Activated B cell treated with CpG ODN at 0.5 μM for 24 hours (primary cell): ENCODE results near the gene TMIGD1. TPM values are rescaled to one million over a fixed set of nuclear protein-coding genes. Genes with fewer than 3 reads are reported as not detected.

Experiments used
- ATAC-seq: fragments of 200-7000 bp; cut with Tn5 transposase; one replicate; pipeline ENCODE4 v1.10.0; 2021; ENCODE audit warnings: low read depth, mild to moderate bottlenecking, moderate library complexity
- CTCF ChIA-PET: fragments of 350-600 bp; sonication (Branson Sonifier 250); formaldehyde crosslinking; loops from one replicate; lab custom pipeline; 2021; ENCODE audit warnings: antibody characterized with exemption; lab: Charles Lee
- POLR2A ChIA-PET: fragments of 350-600 bp; sonication (Branson Sonifier 250); formaldehyde crosslinking; loops from one replicate; lab custom pipeline; 2021; ENCODE audit warnings: antibody characterized with exemption; lab: Charles Lee
- DNase-seq: peaks from one replicate; pipeline ENCODE4 v3.0.0; 2022
- H3K27ac Mint-ChIP-seq: one replicate; pipeline ENCODE4 v1.8.0; 2020; ENCODE audit warnings: mixed read lengths
- H3K27me3 Mint-ChIP-seq: one replicate; pipeline ENCODE4 v1.8.0; 2021; ENCODE audit warnings: mixed read lengths
- H3K36me3 Mint-ChIP-seq: one replicate; pipeline ENCODE4 v1.8.0; 2021; ENCODE audit warnings: low read depth, mixed read lengths
- H3K4me1 Mint-ChIP-seq: one replicate; pipeline ENCODE4 v1.8.0; 2021; ENCODE audit warnings: mixed read lengths
- H3K4me3 Mint-ChIP-seq: one replicate; pipeline ENCODE4 v1.8.0; 2020; ENCODE audit warnings: mild to moderate bottlenecking, mixed read lengths
- H3K9me3 Mint-ChIP-seq: one replicate; pipeline ENCODE4 v1.8.0; 2020; ENCODE audit warnings: mixed read lengths
- intact Hi-C: fragments of 100-400 bp; cut with micrococcal nuclease; formaldehyde crosslinking; loops from one replicate; pipeline ENCODE4 v1.15.1; 2024
- total RNA-seq: library from RNA; stranded (reverse); gene quantifications from 2 replicates; pipeline ENCODE4 v1.2.3, GENCODE V29; 2022
- TF ChIP-seq, protein P1 (sequence below): fragments of 200-600 bp; IDR thresholded peaks from one replicate; pipeline ENCODE4 v1.8.0; 2022; ENCODE audit warnings: antibody characterized with exemption, mild to moderate bottlenecking

The TMIGD1 gene
- total RNA-seq, 1 donor from 2014 or later = not detected

DNA sequence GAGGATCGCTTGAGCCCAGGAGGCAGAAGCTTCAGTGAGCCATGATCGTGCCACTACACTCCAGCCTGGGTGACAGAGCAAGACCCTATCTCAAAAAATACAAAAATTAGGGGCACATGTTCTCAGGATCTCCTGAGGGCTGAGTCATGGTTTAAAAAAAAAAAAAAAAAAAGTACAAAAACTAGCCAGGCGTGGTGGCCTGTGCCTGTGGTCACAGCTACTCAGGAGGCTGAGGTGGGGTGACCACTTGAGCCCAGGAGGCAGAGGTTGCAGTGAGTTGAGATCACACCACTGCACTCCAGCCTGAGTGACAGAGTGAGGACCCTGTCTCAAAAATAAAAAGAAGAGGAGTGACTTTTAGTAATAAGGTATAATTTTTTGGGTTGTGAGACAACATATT lies 59.0 kb downstream of the TMIGD1 start:
- Mint-ChIP-seq H3K4me1 (peaks cover 4% of the 10 kb centered on the region), H3K9me3 (no peaks in the 10 kb centered on the region), H3K27me3 (no peaks in the 10 kb centered on the region), H3K4me3 (no peak overlapping the region), H3K36me3 (peaks cover 75% of the 10 kb centered on the region), H3K27ac (no peak overlapping the region)
- TF ChIP-seq, protein P1, sequence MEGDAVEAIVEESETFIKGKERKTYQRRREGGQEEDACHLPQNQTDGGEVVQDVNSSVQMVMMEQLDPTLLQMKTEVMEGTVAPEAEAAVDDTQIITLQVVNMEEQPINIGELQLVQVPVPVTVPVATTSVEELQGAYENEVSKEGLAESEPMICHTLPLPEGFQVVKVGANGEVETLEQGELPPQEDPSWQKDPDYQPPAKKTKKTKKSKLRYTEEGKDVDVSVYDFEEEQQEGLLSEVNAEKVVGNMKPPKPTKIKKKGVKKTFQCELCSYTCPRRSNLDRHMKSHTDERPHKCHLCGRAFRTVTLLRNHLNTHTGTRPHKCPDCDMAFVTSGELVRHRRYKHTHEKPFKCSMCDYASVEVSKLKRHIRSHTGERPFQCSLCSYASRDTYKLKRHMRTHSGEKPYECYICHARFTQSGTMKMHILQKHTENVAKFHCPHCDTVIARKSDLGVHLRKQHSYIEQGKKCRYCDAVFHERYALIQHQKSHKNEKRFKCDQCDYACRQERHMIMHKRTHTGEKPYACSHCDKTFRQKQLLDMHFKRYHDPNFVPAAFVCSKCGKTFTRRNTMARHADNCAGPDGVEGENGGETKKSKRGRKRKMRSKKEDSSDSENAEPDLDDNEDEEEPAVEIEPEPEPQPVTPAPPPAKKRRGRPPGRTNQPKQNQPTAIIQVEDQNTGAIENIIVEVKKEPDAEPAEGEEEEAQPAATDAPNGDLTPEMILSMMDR = no peak
- DNase-seq (no peak), ATAC-seq (no peak)
- POLR2A ChIA-PET = interaction anchor here (0.6 to 0.7 kb wide), 2 partner anchors 84 to 261 kb away, joined by 3 to 5 read pairs; no protein-coding TSS in a partner anchor
- intact Hi-C loops = no loop called here
- CTCF ChIA-PET = no interaction called here

DNA sequence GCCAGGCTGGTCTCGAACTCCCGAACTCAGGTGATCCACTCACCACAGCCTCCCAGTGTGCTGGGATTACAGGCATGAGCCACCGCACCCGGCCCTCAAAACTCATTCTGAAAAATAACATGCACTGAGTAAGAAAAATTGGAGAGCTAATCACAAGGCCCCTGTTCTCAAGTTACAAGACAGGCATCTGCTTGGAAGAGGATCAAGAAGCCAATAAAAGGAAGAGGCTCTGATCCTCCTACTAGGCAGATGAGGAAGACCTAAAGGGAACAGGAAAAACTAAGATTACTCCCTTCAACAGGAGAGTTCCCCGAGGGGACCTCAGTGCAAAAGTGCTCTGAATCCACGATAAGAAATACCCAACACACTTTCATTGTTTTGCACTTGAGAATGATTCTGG lies 60.5 kb downstream of the TMIGD1 start:
- Mint-ChIP-seq H3K36me3 (peaks cover 72% of the 10 kb centered on the region), H3K4me3 (no peak overlapping the region), H3K27me3 (no peaks in the 10 kb centered on the region), H3K27ac (no peak overlapping the region), H3K4me1 (peaks cover 4% of the 10 kb centered on the region), H3K9me3 (no peaks in the 10 kb centered on the region)
- POLR2A ChIA-PET = no interaction called here
- CTCF ChIA-PET = interaction anchor here (1.0 kb wide), 1 partner anchor 63 kb away, joined by 3 read pairs; no protein-coding TSS in a partner anchor
- intact Hi-C loops = no loop called here
- ATAC-seq = no peak
- TF ChIP-seq, protein P1 = no peak
- DNase-seq = no peak

DNA sequence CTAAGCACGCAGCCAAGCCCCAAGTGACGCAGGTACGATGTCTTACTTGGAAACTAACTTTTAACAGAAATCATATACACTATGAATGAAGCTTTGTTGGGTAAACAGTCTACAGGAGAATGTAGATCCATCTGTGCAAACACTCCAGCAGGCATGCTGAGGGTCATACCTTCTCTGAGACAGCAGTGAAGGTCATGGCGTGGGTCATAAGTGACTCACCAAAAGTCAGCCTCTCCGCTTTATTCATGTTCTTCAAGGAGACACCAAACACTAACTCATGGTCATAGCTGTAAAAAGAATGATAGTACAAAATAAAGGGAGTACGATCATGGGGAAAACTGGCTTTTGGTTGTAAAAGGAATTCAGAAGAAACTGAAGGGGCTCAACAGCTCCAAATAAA lies 62.8 kb downstream of the TMIGD1 start:
- Mint-ChIP-seq H3K9me3 (no peaks in the 10 kb centered on the region), H3K27ac (no peak overlapping the region), H3K27me3 (no peaks in the 10 kb centered on the region), H3K4me1 (peaks cover 4% of the 10 kb centered on the region), H3K36me3 (peaks cover 76% of the 10 kb centered on the region), H3K4me3 (no peak overlapping the region)
- ATAC-seq = no peak
- TF ChIP-seq, protein P1 = no peak
- POLR2A ChIA-PET = no interaction called here
- intact Hi-C loops = no loop called here
- CTCF ChIA-PET = no interaction called here
- DNase-seq = no peak

DNA sequence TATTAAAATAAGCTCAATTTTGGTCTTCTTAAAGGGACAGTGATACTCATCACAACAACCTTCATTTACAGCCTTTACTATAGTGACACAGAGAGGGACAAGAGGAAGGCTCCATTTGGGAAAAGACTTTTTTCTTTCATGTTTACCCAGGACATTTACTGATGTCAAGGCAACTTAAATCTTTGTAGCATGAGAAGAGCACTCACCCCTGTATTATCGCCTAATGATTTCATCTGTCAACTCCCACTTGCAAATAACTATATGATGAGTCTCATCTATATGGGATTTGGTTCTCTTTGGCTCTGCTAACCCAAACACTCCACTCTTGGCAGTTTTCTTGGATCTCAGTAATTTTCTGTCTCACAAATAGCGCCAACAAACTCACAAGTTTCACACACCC lies 66.2 kb downstream of the TMIGD1 start:
- H3K27ac Mint-ChIP-seq = no peak overlapping the region
- no peaks in the 10 kb centered on the region for H3K27me3 Mint-ChIP-seq
- H3K4me1 Mint-ChIP-seq = no peaks in the 10 kb centered on the region
- POLR2A ChIA-PET = no interaction called here
- no peak for ATAC-seq
- intact Hi-C loops = no loop called here
- no peak overlapping the region for H3K4me3 Mint-ChIP-seq
- DNase-seq = no peak
- H3K9me3 Mint-ChIP-seq = no peaks in the 10 kb centered on the region
- peaks cover 76% of the 10 kb centered on the region for H3K36me3 Mint-ChIP-seq
- TF ChIP-seq, protein P1 = no peak
- CTCF ChIA-PET = no interaction called here

Other genes starting within 250 kb of the TMIGD1 start
- 35.3 and 44.2 TPM in 2 replicates for gene NSRP1, start 217.2 kb downstream of the TMIGD1 start, total RNA-seq
- gene SLC6A4, start 98.4 kb downstream of the TMIGD1 start, total RNA-seq = not detected in 2 replicates
- gene BLMH, start 42.1 kb downstream of the TMIGD1 start, total RNA-seq = 38.0 and 40.3 TPM in 2 replicates
- 8.2 and 8.6 TPM in 2 replicates for gene CPD, start 44.9 kb upstream of the TMIGD1 start, total RNA-seq
- 59.9 and 60.7 TPM in 2 replicates for gene GOSR1, start 143.4 kb upstream of the TMIGD1 start, total RNA-seq